A673 (cell line): ENCODE results near the gene GRIK2. TPM values are rescaled to one million over a fixed set of nuclear protein-coding genes. Genes with fewer than 3 reads are reported as not detected.

Experiments used
- BruUV-seq: library from RNA; stranded (reverse); fragments of 400-500 nt; replicated peaks from 2 replicates; lab custom pipeline; 2021; lab: Mats Ljungman, UMichigan
- CTCF ChIA-PET: fragments of 300-600 bp; sonication (Branson Sonifier 250); formaldehyde crosslinking; loops from one replicate; lab custom pipeline; 2022; ENCODE audit warnings: antibody characterized with exemption; lab: Charles Lee
- POLR2A ChIA-PET: fragments of 300-600 bp; sonication (Branson Sonifier 250); formaldehyde crosslinking; loops from one replicate; lab custom pipeline; 2022; ENCODE audit warnings: antibody characterized with exemption; ENCODE audit not compliant: low non-redundant PET; lab: Charles Lee
- DNase-seq: peaks from one replicate; pipeline ENCODE4 v3.0.0-alpha.2; 2015; ENCODE audit warnings: low spot score
- H3K27ac ChIP-seq: fragments of 200-600 bp; sonication (generic); 2 replicates; pipeline ENCODE4 v1.5.1; 2016; ENCODE audit warnings: mixed run types, low read depth, mild to moderate bottlenecking, mixed read lengths, antibody characterized with exemption, low read length; ENCODE audit not compliant: poor library complexity, severe bottlenecking
- H3K27me3 ChIP-seq: fragments of 200-600 bp; sonication (generic); replicated peaks from 2 replicates; pipeline ENCODE4 v1.6.1; 2017; ENCODE audit warnings: mixed run types, low read depth, mild to moderate bottlenecking, mixed read lengths, antibody characterized with exemption, low read length; ENCODE audit not compliant: insufficient read depth, poor library complexity
- H3K36me3 ChIP-seq: fragments of 200-600 bp; sonication (generic); 2 replicates; pipeline ENCODE4 v1.6.1; 2016; ENCODE audit warnings: mixed run types, mild to moderate bottlenecking, mixed read lengths, antibody characterized with exemption, low read length; ENCODE audit not compliant: insufficient read depth, poor library complexity, severe bottlenecking
- H3K4me1 ChIP-seq: fragments of 200-600 bp; sonication (generic); 2 replicates; pipeline ENCODE4 v1.6.1; 2017; ENCODE audit warnings: mixed run types, mild to moderate bottlenecking, mixed read lengths, antibody characterized with exemption, low read length; ENCODE audit not compliant: insufficient read depth, poor library complexity, severe bottlenecking
- H3K4me3 ChIP-seq: fragments of 200-600 bp; sonication (generic); 2 replicates; pipeline ENCODE4 v1.5.1; 2016; ENCODE audit warnings: low read depth, mixed run types, mild to moderate bottlenecking, mixed read lengths, low read length; ENCODE audit not compliant: poor library complexity, severe bottlenecking
- H3K9me3 ChIP-seq: fragments of 200-600 bp; sonication (generic); 2 replicates; pipeline ENCODE4 v1.6.1; 2016; ENCODE audit warnings: mixed run types, low read depth, mild to moderate bottlenecking, mixed read lengths, antibody characterized with exemption, low read length; ENCODE audit not compliant: poor library complexity, severe bottlenecking
- EZH2 ChIP-seq: fragments of 200-600 bp; sonication (generic); IDR thresholded peaks from 2 replicates; pipeline ENCODE4 v1.6.1; 2017; ENCODE audit warnings: borderline replicate concordance, low read depth, mild to moderate bottlenecking, mixed read lengths, antibody characterized with exemption, low read length; ENCODE audit not compliant: poor library complexity, severe bottlenecking
- intact Hi-C: fragments of 100-400 bp; cut with micrococcal nuclease; formaldehyde crosslinking; loops from one replicate; pipeline ENCODE4 v1.10.0; 2022; ENCODE audit not compliant: unreplicated experiment
- total RNA-seq: library from RNA; stranded (reverse); gene quantifications from 2 replicates; pipeline ENCODE4 v1.2.3, GENCODE V29; 2021
- TF ChIP-seq, protein P1 (sequence below): fragments of 300-800, 200-600 bp; sonication (generic); conservative IDR thresholded peaks from 2 replicates; pipeline ENCODE4 v1.5.1; 2017; ENCODE audit warnings: low read depth, mild to moderate bottlenecking, antibody characterized with exemption, low read length, moderate library complexity, mixed read lengths

The GRIK2 gene
- total RNA-seq, 1 experiment from 2014 or later = 62.1 TPM

DNA sequence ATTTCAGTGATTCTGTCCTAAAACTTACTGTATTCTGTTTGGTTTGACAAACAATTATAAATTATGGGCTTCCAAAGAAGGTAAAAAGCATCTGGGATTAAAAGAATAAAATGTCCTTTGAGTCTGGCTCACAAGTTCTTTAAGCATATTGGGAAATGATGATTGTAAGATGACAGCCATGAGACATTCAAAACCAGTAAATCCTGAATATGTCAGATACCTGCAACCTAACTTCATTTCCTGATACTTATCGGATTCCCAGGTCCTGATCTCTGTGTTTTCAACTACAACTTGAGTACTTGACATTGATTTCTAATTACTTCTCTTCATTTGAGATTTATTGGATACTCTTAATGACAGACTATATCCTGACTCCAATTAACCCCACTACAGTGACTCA lies 446.6 kb downstream of the GRIK2 start:
- POLR2A ChIA-PET = no interaction called here
- BruUV-seq = no TSS peak
- no peak overlapping the region for H3K27ac ChIP-seq
- no peaks in the 10 kb centered on the region for H3K36me3 ChIP-seq
- intact Hi-C loops = no loop called here
- no peak overlapping the region for H3K4me3 ChIP-seq
- H3K9me3 ChIP-seq = no peaks in the 10 kb centered on the region
- CTCF ChIA-PET = no interaction called here
- DNase-seq = no peak
- no peaks in the 10 kb centered on the region for H3K27me3 ChIP-seq
- no peaks in the 10 kb centered on the region for H3K4me1 ChIP-seq
- TF ChIP-seq EZH2 = no peak
- TF ChIP-seq, protein P1, sequence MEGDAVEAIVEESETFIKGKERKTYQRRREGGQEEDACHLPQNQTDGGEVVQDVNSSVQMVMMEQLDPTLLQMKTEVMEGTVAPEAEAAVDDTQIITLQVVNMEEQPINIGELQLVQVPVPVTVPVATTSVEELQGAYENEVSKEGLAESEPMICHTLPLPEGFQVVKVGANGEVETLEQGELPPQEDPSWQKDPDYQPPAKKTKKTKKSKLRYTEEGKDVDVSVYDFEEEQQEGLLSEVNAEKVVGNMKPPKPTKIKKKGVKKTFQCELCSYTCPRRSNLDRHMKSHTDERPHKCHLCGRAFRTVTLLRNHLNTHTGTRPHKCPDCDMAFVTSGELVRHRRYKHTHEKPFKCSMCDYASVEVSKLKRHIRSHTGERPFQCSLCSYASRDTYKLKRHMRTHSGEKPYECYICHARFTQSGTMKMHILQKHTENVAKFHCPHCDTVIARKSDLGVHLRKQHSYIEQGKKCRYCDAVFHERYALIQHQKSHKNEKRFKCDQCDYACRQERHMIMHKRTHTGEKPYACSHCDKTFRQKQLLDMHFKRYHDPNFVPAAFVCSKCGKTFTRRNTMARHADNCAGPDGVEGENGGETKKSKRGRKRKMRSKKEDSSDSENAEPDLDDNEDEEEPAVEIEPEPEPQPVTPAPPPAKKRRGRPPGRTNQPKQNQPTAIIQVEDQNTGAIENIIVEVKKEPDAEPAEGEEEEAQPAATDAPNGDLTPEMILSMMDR = no peak

DNA sequence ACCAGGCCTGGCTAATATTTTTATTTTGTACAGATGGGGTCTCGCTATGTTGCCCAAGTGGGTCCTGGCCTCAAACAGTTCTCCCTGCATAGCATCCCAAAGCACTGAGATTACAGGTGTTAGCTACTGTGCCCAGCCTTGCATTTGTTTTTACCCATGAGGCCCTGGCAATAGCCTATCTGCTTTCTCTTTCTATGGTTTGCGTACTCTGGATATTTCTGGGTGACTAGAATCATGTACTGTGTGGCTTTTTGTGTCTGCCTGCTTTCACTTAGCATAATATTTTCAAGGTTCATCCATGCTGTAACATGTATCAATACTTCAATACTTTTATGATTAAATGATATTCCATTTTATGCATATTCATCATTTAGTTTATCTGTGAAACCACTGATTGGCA lies 451.7 kb downstream of the GRIK2 start:
- BruUV-seq = no TSS peak
- no peak overlapping the region for H3K4me3 ChIP-seq
- no peaks in the 10 kb centered on the region for H3K9me3 ChIP-seq
- TF ChIP-seq EZH2 = no peak
- TF ChIP-seq, protein P1 = no peak
- no peak overlapping the region for H3K27ac ChIP-seq
- ChIA-PET CTCF (no interaction called here), POLR2A (no interaction called here)
- intact Hi-C loops = no loop called here
- no peaks in the 10 kb centered on the region for H3K36me3 ChIP-seq
- no peaks in the 10 kb centered on the region for H3K4me1 ChIP-seq
- no peak for DNase-seq
- no peaks in the 10 kb centered on the region for H3K27me3 ChIP-seq

DNA sequence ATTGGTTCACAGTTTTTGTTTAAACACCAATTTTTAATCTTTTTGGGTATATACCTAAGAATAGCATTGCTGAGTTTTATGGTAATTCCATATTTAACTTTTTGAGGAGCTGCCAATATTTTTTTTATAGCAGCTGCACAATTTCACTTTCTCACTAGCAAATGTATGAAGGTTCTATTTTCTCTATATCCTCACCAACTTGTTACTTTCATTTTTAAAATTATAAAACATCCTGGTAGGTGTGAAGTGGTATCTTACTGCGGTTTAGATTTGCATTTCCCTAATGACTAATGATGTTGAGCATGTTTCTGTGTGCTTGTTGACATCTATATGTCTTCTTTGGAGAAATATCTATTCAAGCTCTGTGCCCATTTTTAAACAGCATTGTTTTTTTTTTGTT lies 452.1 kb downstream of the GRIK2 start:
- Histone ChIP-seq H3K36me3 (no peaks in the 10 kb centered on the region), H3K9me3 (no peaks in the 10 kb centered on the region), H3K4me1 (no peaks in the 10 kb centered on the region), H3K4me3 (no peak overlapping the region), H3K27me3 (no peaks in the 10 kb centered on the region), H3K27ac (no peak overlapping the region)
- ChIA-PET POLR2A (no interaction called here), CTCF (no interaction called here)
- TF ChIP-seq EZH2 = no peak
- TF ChIP-seq, protein P1 = no peak
- no peak for DNase-seq
- intact Hi-C loops = no loop called here
- BruUV-seq = no TSS peak
